GM23248 (cell line): ENCODE results near the gene KCND2.

Experiments
- EZH2 ChIP-seq: fragments of 200-600 bp; sonication (generic); IDR thresholded peaks from 2 replicates; pipeline ENCODE4 v1.6.1; 2018; ENCODE audit warnings: antibody characterized with exemption, mild to moderate bottlenecking; ENCODE audit not compliant: insufficient read depth, poor library complexity, severe bottlenecking
- EZH2phosphoT487 ChIP-seq: fragments of 200-600 bp; sonication (generic); IDR thresholded peaks from 2 replicates; pipeline ENCODE4 v1.6.1; 2018; ENCODE audit warnings: antibody characterized with exemption, moderate library complexity, mild to moderate bottlenecking, low read depth; ENCODE audit not compliant: insufficient read depth

DNA sequence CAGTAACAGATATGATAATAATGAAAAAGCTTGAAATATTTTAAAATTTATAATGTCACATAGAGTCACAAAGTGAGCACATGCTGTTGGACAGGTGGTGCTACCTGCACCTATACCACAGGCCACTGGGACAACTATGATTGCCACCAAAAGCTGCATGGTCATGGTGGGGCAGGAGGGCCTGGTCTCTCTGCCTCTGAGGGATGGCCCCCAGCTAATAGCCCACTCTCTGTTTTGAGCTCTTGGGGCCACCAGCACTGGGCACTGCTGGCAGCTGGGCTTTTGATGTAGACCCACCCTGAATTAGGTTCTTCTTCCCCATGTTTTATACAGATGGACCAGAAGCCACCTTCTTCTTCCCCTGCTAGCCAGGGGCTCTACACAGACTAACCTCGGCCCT, 265.4 kb downstream of the KCND2 start:
- no peak for TF ChIP-seq EZH2phosphoT487
- no peak for TF ChIP-seq EZH2
